ENCODE measurements around the gene RAP1GDS1. TPM values are rescaled to one million over a fixed set of nuclear protein-coding genes. Genes with fewer than 3 reads are reported as not detected.

The RAP1GDS1 gene
- total RNA-seq, 1 experiment from 2014 or later = 31.1 TPM

DNA sequence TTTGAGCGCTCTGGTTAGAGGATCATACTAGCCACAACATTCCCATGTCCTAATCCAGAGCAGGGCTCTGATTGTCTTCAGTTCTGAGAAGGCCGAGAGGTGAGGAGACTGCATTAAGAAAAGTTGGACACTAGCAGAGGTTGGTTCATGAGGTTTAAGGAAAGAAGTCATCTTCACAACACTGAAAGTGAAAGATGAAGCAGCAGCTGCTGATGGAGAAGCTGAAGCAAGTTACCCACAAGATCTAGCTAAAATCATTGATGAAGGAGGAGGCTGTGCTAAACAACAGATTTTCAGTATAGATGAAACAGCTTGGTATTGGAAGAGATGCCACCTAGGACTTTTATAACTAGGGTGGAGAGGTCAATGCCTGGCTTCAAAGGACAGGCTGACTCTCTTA, 36.8 kb downstream of the RAP1GDS1 start:
- H3K36me3 ChIP-seq (ENCODE audit: low read depth, low read length) = peaks cover 8% of the 10 kb centered on the region
- no peak overlapping the region for H2AFZ ChIP-seq (ENCODE audit: low read length)
- H3F3A ChIP-seq (ENCODE audit: low read length, unreplicated experiment) = no peaks in the 10 kb centered on the region
- H3K9ac ChIP-seq (ENCODE audit: low read length) = no peak overlapping the region
- TF ChIP-seq EZH2phosphoT487 (IDR thresholded peaks at IDR 0.05; ENCODE audit: borderline replicate concordance, low read length) (no peak), EZH2 (IDR thresholded peaks at IDR 0.05; ENCODE audit: low read length, unreplicated experiment) (no peak)
- TF ChIP-seq, protein P1, sequence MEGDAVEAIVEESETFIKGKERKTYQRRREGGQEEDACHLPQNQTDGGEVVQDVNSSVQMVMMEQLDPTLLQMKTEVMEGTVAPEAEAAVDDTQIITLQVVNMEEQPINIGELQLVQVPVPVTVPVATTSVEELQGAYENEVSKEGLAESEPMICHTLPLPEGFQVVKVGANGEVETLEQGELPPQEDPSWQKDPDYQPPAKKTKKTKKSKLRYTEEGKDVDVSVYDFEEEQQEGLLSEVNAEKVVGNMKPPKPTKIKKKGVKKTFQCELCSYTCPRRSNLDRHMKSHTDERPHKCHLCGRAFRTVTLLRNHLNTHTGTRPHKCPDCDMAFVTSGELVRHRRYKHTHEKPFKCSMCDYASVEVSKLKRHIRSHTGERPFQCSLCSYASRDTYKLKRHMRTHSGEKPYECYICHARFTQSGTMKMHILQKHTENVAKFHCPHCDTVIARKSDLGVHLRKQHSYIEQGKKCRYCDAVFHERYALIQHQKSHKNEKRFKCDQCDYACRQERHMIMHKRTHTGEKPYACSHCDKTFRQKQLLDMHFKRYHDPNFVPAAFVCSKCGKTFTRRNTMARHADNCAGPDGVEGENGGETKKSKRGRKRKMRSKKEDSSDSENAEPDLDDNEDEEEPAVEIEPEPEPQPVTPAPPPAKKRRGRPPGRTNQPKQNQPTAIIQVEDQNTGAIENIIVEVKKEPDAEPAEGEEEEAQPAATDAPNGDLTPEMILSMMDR (conservative IDR thresholded peaks at IDR 0.05; ENCODE audit: low read depth, low read length) = no peak
- H3K27me3 ChIP-seq (ENCODE audit: low read length) = no peaks in the 10 kb centered on the region
- no peaks in the 10 kb centered on the region for H3K9me2 ChIP-seq (replicated peaks; ENCODE audit: low read length)
- H3K4me3 ChIP-seq (ENCODE audit: low read length) = no peak overlapping the region
- no peaks in the 10 kb centered on the region for H4K20me1 ChIP-seq (ENCODE audit: low read length)
- H3K79me2 ChIP-seq (ENCODE audit: low read length) = no peaks in the 10 kb centered on the region
- ChIA-PET POLR2A (ENCODE audit: unreplicated experiment) (no interaction called here), CTCF (no interaction called here)
- BruUV-seq (replicated peaks) = no TSS peak
- no peaks in the 10 kb centered on the region for H3K4me1 ChIP-seq (ENCODE audit: insufficient read depth, low read length)
- DNase-seq = no peak
- intact Hi-C loops (cut with micrococcal nuclease) = no loop called here
- no peak for ATAC-seq
- no peaks in the 10 kb centered on the region for H3K9me3 ChIP-seq (ENCODE audit: low read length)
- no peak overlapping the region for H3K27ac ChIP-seq (ENCODE audit: low read length)
- H3K4me2 ChIP-seq (ENCODE audit: low read length) = no peak overlapping the region

DNA sequence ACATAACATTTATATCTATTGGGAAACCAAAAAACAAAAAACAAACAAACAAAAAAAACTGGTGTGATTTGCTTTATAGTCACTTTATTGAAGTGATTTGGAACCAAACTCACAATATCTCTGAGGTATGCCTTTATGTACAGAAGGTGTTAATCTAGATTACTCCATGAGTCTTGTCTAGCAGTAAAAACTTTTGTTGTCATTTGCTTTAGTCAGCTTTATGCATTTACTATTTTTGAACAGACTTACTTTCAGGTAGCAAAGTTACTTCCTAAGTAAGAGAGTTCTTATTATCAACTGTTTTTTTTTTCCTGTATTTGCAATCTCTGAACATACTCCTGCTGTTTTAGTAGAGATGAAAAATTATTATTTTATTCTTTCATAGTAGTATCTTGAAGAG, 39.5 kb downstream of the RAP1GDS1 start:
- H2AFZ ChIP-seq (ENCODE audit: low read length) = no peak overlapping the region
- ChIA-PET POLR2A (ENCODE audit: unreplicated experiment) (no interaction called here), CTCF (no interaction called here)
- no peaks in the 10 kb centered on the region for H3K79me2 ChIP-seq (ENCODE audit: low read length)
- H3F3A ChIP-seq (ENCODE audit: low read length, unreplicated experiment) = no peaks in the 10 kb centered on the region
- BruUV-seq (replicated peaks) = no TSS peak
- H3K36me3 ChIP-seq (ENCODE audit: low read depth, low read length) = peaks cover 8% of the 10 kb centered on the region
- no peak overlapping the region for H3K9ac ChIP-seq (ENCODE audit: low read length)
- no peaks in the 10 kb centered on the region for H3K4me1 ChIP-seq (ENCODE audit: insufficient read depth, low read length)
- H3K27ac ChIP-seq (ENCODE audit: low read length) = no peak overlapping the region
- H3K9me2 ChIP-seq (replicated peaks; ENCODE audit: low read length) = no peaks in the 10 kb centered on the region
- H3K4me3 ChIP-seq (ENCODE audit: low read length) = no peak overlapping the region
- H3K4me2 ChIP-seq (ENCODE audit: low read length) = no peak overlapping the region
- H4K20me1 ChIP-seq (ENCODE audit: low read length) = no peaks in the 10 kb centered on the region
- DNase-seq (no peak), ATAC-seq (no peak)
- no peaks in the 10 kb centered on the region for H3K9me3 ChIP-seq (ENCODE audit: low read length)
- H3K27me3 ChIP-seq (ENCODE audit: low read length) = no peaks in the 10 kb centered on the region
- TF ChIP-seq EZH2phosphoT487 (IDR thresholded peaks at IDR 0.05; ENCODE audit: borderline replicate concordance, low read length) (no peak), EZH2 (IDR thresholded peaks at IDR 0.05; ENCODE audit: low read length, unreplicated experiment) (no peak)
- TF ChIP-seq, protein P1 (conservative IDR thresholded peaks at IDR 0.05; ENCODE audit: low read depth, low read length) = no peak
- intact Hi-C loops (cut with micrococcal nuclease) = no loop called here

DNA sequence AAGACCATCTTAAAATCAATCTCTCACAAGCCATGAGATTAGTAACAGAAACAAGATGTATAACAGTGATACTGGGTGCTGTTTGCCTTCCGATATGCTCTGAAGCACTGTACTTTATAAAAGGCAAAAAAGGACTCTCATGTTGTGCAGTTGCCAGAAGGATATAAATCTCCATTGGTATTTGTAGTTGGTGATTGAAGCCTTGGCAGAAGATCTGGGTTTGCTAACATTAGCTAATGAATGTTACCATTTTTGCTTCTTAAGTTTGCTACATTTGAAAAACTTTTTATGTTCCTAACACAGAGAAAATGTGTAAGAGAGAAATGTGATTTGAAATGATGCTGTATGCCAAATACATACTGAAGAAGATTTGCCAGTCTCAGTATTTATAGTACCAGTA, 44.4 kb downstream of the RAP1GDS1 start:
- no TSS peak for BruUV-seq (replicated peaks)
- H3K4me1 ChIP-seq (ENCODE audit: insufficient read depth, low read length) = no peaks in the 10 kb centered on the region
- TF ChIP-seq, protein P1 (conservative IDR thresholded peaks at IDR 0.05; ENCODE audit: low read depth, low read length) = no peak
- TF ChIP-seq EZH2 (IDR thresholded peaks at IDR 0.05; ENCODE audit: low read length, unreplicated experiment) (no peak), EZH2phosphoT487 (IDR thresholded peaks at IDR 0.05; ENCODE audit: borderline replicate concordance, low read length) (no peak)
- H3K4me2 ChIP-seq (ENCODE audit: low read length) = no peak overlapping the region
- no peaks in the 10 kb centered on the region for H3K9me2 ChIP-seq (replicated peaks; ENCODE audit: low read length)
- no peaks in the 10 kb centered on the region for H3K9me3 ChIP-seq (ENCODE audit: low read length)
- no peak overlapping the region for H3K4me3 ChIP-seq (ENCODE audit: low read length)
- no peaks in the 10 kb centered on the region for H3K79me2 ChIP-seq (ENCODE audit: low read length)
- H2AFZ ChIP-seq (ENCODE audit: low read length) = no peak overlapping the region
- H3F3A ChIP-seq (ENCODE audit: low read length, unreplicated experiment) = no peaks in the 10 kb centered on the region
- H3K36me3 ChIP-seq (ENCODE audit: low read depth, low read length) = peaks cover 8% of the 10 kb centered on the region
- no peak overlapping the region for H3K27ac ChIP-seq (ENCODE audit: low read length)
- no peaks in the 10 kb centered on the region for H4K20me1 ChIP-seq (ENCODE audit: low read length)
- H3K9ac ChIP-seq (ENCODE audit: low read length) = no peak overlapping the region
- no peaks in the 10 kb centered on the region for H3K27me3 ChIP-seq (ENCODE audit: low read length)
- ChIA-PET POLR2A (ENCODE audit: unreplicated experiment) (no interaction called here), CTCF (no interaction called here)
- ATAC-seq (no peak), DNase-seq (no peak)
- intact Hi-C loops (cut with micrococcal nuclease) = no loop called here
